Astrocyte (in vitro differentiated cells and primary cell): ENCODE data around the gene RRP9.
"Not testable (repeated sequence)": the region's sequence is repeated elsewhere in the genome, so short reads cannot be mapped to it uniquely, and the experiment has no call there.

ENCODE experiments used
- EZH2 ChIP-seq: IDR thresholded peaks from 2 replicates; pipeline ENCODE4 v1.6.1; 2012; ENCODE audit warnings: mild to moderate bottlenecking, low read length, inconsistent platforms; ENCODE audit not compliant: insufficient read depth
- TF ChIP-seq, protein P1 (sequence below): IDR thresholded peaks from 2 replicates; pipeline ENCODE4 v1.5.1; 2011; ENCODE audit warnings: low read depth, mild to moderate bottlenecking, inconsistent platforms, low read length, moderate library complexity; ENCODE audit not compliant: insufficient read depth

- TF ChIP-seq, protein P1, sequence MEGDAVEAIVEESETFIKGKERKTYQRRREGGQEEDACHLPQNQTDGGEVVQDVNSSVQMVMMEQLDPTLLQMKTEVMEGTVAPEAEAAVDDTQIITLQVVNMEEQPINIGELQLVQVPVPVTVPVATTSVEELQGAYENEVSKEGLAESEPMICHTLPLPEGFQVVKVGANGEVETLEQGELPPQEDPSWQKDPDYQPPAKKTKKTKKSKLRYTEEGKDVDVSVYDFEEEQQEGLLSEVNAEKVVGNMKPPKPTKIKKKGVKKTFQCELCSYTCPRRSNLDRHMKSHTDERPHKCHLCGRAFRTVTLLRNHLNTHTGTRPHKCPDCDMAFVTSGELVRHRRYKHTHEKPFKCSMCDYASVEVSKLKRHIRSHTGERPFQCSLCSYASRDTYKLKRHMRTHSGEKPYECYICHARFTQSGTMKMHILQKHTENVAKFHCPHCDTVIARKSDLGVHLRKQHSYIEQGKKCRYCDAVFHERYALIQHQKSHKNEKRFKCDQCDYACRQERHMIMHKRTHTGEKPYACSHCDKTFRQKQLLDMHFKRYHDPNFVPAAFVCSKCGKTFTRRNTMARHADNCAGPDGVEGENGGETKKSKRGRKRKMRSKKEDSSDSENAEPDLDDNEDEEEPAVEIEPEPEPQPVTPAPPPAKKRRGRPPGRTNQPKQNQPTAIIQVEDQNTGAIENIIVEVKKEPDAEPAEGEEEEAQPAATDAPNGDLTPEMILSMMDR: not testable (repeated sequence)
- not testable (repeated sequence) for TF ChIP-seq EZH2
These were observed 39.3 kb downstream of the RRP9 start for GRCh38 chr3:51902361-51902760.
